Measurements from ENCODE around the gene LRRC72.
"Not testable (repeated sequence)": the region's sequence is repeated elsewhere in the genome, so short reads cannot be mapped to it uniquely, and the experiment has no call there.

Gene LRRC72

GRCh38 chr7:16519985-16520384, 6.6 kb upstream of the LRRC72 start:
- H3K9me3 ChIP-seq (ENCODE audit: control insufficient read depth in 5 of 5, low read length in 5 of 5); H3K27me3 ChIP-seq (ENCODE audit: control insufficient read depth in 5 of 5, insufficient read depth in 4 of 5, low read length in 5 of 5); H3K36me3 ChIP-seq (ENCODE audit: control insufficient read depth in 5 of 5, insufficient read depth in 5 of 5, low read length in 5 of 5); H3K27ac ChIP-seq (ENCODE audit: low read depth, low read length); H3K4me3 ChIP-seq (ENCODE audit: low read depth in 1 of 5, low read length in 5 of 5); H3K4me1 ChIP-seq (ENCODE audit: control insufficient read depth in 5 of 5, insufficient read depth in 5 of 5, low read length in 5 of 5); H3K9ac ChIP-seq (ENCODE audit: low read length in 5 of 5): not testable (repeated sequence)

GRCh38 chr7:16524332-16524731, 2.3 kb upstream of the LRRC72 start:
- no peak overlapping the region for H3K4me3 ChIP-seq (ENCODE audit: low read depth in 1 of 5, low read length in 5 of 5)
- H3K27me3 ChIP-seq (ENCODE audit: control insufficient read depth in 5 of 5, insufficient read depth in 4 of 5, low read length in 5 of 5) = no peaks in the 10 kb centered on the region
- H3K9me3 ChIP-seq (ENCODE audit: control insufficient read depth in 5 of 5, low read length in 5 of 5) = no peaks in the 10 kb centered on the region
- no peak overlapping the region for H3K9ac ChIP-seq (ENCODE audit: low read length in 5 of 5)
- no peaks in the 10 kb centered on the region for H3K4me1 ChIP-seq (ENCODE audit: control insufficient read depth in 5 of 5, insufficient read depth in 5 of 5, low read length in 5 of 5)
- H3K27ac ChIP-seq (ENCODE audit: low read depth, low read length) = no peak overlapping the region
- no peaks in the 10 kb centered on the region for H3K36me3 ChIP-seq (ENCODE audit: control insufficient read depth in 5 of 5, insufficient read depth in 5 of 5, low read length in 5 of 5)

- Histone ChIP-seq H3K27me3 (ENCODE audit: control insufficient read depth in 5 of 5, insufficient read depth in 4 of 5, low read length in 5 of 5) (no peaks in the 10 kb centered on the region), H3K27ac (ENCODE audit: low read depth, low read length) (no peak overlapping the region), H3K4me1 (ENCODE audit: control insufficient read depth in 5 of 5, insufficient read depth in 5 of 5, low read length in 5 of 5) (no peaks in the 10 kb centered on the region), H3K36me3 (ENCODE audit: control insufficient read depth in 5 of 5, insufficient read depth in 5 of 5, low read length in 5 of 5) (no peaks in the 10 kb centered on the region), H3K4me3 (ENCODE audit: low read depth in 1 of 5, low read length in 5 of 5) (no peak overlapping the region), H3K9ac (ENCODE audit: low read length in 5 of 5) (no peak overlapping the region), H3K9me3 (ENCODE audit: control insufficient read depth in 5 of 5, low read length in 5 of 5) (no peaks in the 10 kb centered on the region)
These were observed 1.9 kb downstream of the LRRC72 start for GRCh38 chr7:16528520-16528919.

- Histone ChIP-seq H3K27me3 (ENCODE audit: control insufficient read depth in 5 of 5, insufficient read depth in 4 of 5, low read length in 5 of 5) (no peaks in the 10 kb centered on the region), H3K9me3 (ENCODE audit: control insufficient read depth in 5 of 5, low read length in 5 of 5) (no peaks in the 10 kb centered on the region), H3K4me1 (ENCODE audit: control insufficient read depth in 5 of 5, insufficient read depth in 5 of 5, low read length in 5 of 5) (no peaks in the 10 kb centered on the region)
These were observed 3.1 kb downstream of the LRRC72 start for GRCh38 chr7:16529697-16530096.

GRCh38 chr7:16531707-16532106, 5.1 kb downstream of the LRRC72 start:
- no peak overlapping the region for H3K27ac ChIP-seq (ENCODE audit: low read depth, low read length)
- H3K4me3 ChIP-seq (ENCODE audit: low read depth in 1 of 5, low read length in 5 of 5) = no peak overlapping the region
- no peaks in the 10 kb centered on the region for H3K9me3 ChIP-seq (ENCODE audit: control insufficient read depth in 5 of 5, low read length in 5 of 5)
- no peaks in the 10 kb centered on the region for H3K4me1 ChIP-seq (ENCODE audit: control insufficient read depth in 5 of 5, insufficient read depth in 5 of 5, low read length in 5 of 5)
- H3K9ac ChIP-seq (ENCODE audit: low read length in 5 of 5) = no peak overlapping the region
- no peaks in the 10 kb centered on the region for H3K27me3 ChIP-seq (ENCODE audit: control insufficient read depth in 5 of 5, insufficient read depth in 4 of 5, low read length in 5 of 5)
- H3K36me3 ChIP-seq (ENCODE audit: control insufficient read depth in 5 of 5, insufficient read depth in 5 of 5, low read length in 5 of 5) = no peaks in the 10 kb centered on the region

More at GRCh38 chr7:16529697-16530096, 3.1 kb downstream of the LRRC72 start:
- Histone ChIP-seq H3K9ac (ENCODE audit: low read length in 5 of 5) (no peak overlapping the region), H3K4me3 (ENCODE audit: low read depth in 1 of 5, low read length in 5 of 5) (no peak overlapping the region), H3K36me3 (ENCODE audit: control insufficient read depth in 5 of 5, insufficient read depth in 5 of 5, low read length in 5 of 5) (no peaks in the 10 kb centered on the region), H3K27ac (ENCODE audit: low read depth, low read length) (no peak overlapping the region)

GRCh38 chr7:16532272-16532671, 5.6 kb downstream of the LRRC72 start:
- no peak overlapping the region for H3K4me3 ChIP-seq (ENCODE audit: low read depth in 1 of 5, low read length in 5 of 5)
- no peaks in the 10 kb centered on the region for H3K4me1 ChIP-seq (ENCODE audit: control insufficient read depth in 5 of 5, insufficient read depth in 5 of 5, low read length in 5 of 5)
- H3K27ac ChIP-seq (ENCODE audit: low read depth, low read length) = no peak overlapping the region
- H3K9ac ChIP-seq (ENCODE audit: low read length in 5 of 5) = no peak overlapping the region
- H3K27me3 ChIP-seq (ENCODE audit: control insufficient read depth in 5 of 5, insufficient read depth in 4 of 5, low read length in 5 of 5) = no peaks in the 10 kb centered on the region
- no peaks in the 10 kb centered on the region for H3K36me3 ChIP-seq (ENCODE audit: control insufficient read depth in 5 of 5, insufficient read depth in 5 of 5, low read length in 5 of 5)
- H3K9me3 ChIP-seq (ENCODE audit: control insufficient read depth in 5 of 5, low read length in 5 of 5) = no peaks in the 10 kb centered on the region

- Histone ChIP-seq H3K4me3 (ENCODE audit: low read depth in 1 of 5, low read length in 5 of 5) (no peak overlapping the region), H3K9me3 (ENCODE audit: control insufficient read depth in 5 of 5, low read length in 5 of 5) (no peaks in the 10 kb centered on the region), H3K9ac (ENCODE audit: low read length in 5 of 5) (no peak overlapping the region)
These were observed 8.9 kb downstream of the LRRC72 start for GRCh38 chr7:16535500-16535899.

GRCh38 chr7:16540559-16540958, 13.9 kb downstream of the LRRC72 start:
- not testable (repeated sequence) for H3K36me3 ChIP-seq (ENCODE audit: control insufficient read depth in 5 of 5, insufficient read depth in 5 of 5, low read length in 5 of 5); H3K9me3 ChIP-seq (ENCODE audit: control insufficient read depth in 5 of 5, low read length in 5 of 5); H3K9ac ChIP-seq (ENCODE audit: low read length in 5 of 5); H3K27ac ChIP-seq (ENCODE audit: low read depth, low read length); H3K4me1 ChIP-seq (ENCODE audit: control insufficient read depth in 5 of 5, insufficient read depth in 5 of 5, low read length in 5 of 5); H3K27me3 ChIP-seq (ENCODE audit: control insufficient read depth in 5 of 5, insufficient read depth in 4 of 5, low read length in 5 of 5); H3K4me3 ChIP-seq (ENCODE audit: low read depth in 1 of 5, low read length in 5 of 5)

More at GRCh38 chr7:16535500-16535899, 8.9 kb downstream of the LRRC72 start:
- Histone ChIP-seq H3K4me1 (ENCODE audit: control insufficient read depth in 5 of 5, insufficient read depth in 5 of 5, low read length in 5 of 5) (no peaks in the 10 kb centered on the region), H3K36me3 (ENCODE audit: control insufficient read depth in 5 of 5, insufficient read depth in 5 of 5, low read length in 5 of 5) (no peaks in the 10 kb centered on the region), H3K27ac (ENCODE audit: low read depth, low read length) (no peak overlapping the region), H3K27me3 (ENCODE audit: control insufficient read depth in 5 of 5, insufficient read depth in 4 of 5, low read length in 5 of 5) (no peaks in the 10 kb centered on the region)

GRCh38 chr7:16542401-16542800, 15.8 kb downstream of the LRRC72 start:
- no peaks in the 10 kb centered on the region for H3K9me3 ChIP-seq (ENCODE audit: control insufficient read depth in 5 of 5, low read length in 5 of 5)
- no peak overlapping the region for H3K4me3 ChIP-seq (ENCODE audit: low read depth in 1 of 5, low read length in 5 of 5)
- no peak overlapping the region for H3K9ac ChIP-seq (ENCODE audit: low read length in 5 of 5)
- no peaks in the 10 kb centered on the region for H3K4me1 ChIP-seq (ENCODE audit: control insufficient read depth in 5 of 5, insufficient read depth in 5 of 5, low read length in 5 of 5)
- H3K27ac ChIP-seq (ENCODE audit: low read depth, low read length) = no peak overlapping the region
- no peaks in the 10 kb centered on the region for H3K27me3 ChIP-seq (ENCODE audit: control insufficient read depth in 5 of 5, insufficient read depth in 4 of 5, low read length in 5 of 5)
- no peaks in the 10 kb centered on the region for H3K36me3 ChIP-seq (ENCODE audit: control insufficient read depth in 5 of 5, insufficient read depth in 5 of 5, low read length in 5 of 5)

GRCh38 chr7:16543456-16543855, 16.8 kb downstream of the LRRC72 start:
- no peak overlapping the region for H3K9ac ChIP-seq (ENCODE audit: low read length in 5 of 5)
- H3K9me3 ChIP-seq (ENCODE audit: control insufficient read depth in 5 of 5, low read length in 5 of 5) = no peaks in the 10 kb centered on the region
- H3K27ac ChIP-seq (ENCODE audit: low read depth, low read length) = no peak overlapping the region
- no peaks in the 10 kb centered on the region for H3K36me3 ChIP-seq (ENCODE audit: control insufficient read depth in 5 of 5, insufficient read depth in 5 of 5, low read length in 5 of 5)
- no peaks in the 10 kb centered on the region for H3K4me1 ChIP-seq (ENCODE audit: control insufficient read depth in 5 of 5, insufficient read depth in 5 of 5, low read length in 5 of 5)
- no peak overlapping the region for H3K4me3 ChIP-seq (ENCODE audit: low read depth in 1 of 5, low read length in 5 of 5)
- H3K27me3 ChIP-seq (ENCODE audit: control insufficient read depth in 5 of 5, insufficient read depth in 4 of 5, low read length in 5 of 5) = no peaks in the 10 kb centered on the region

GRCh38 chr7:16546921-16547505, 20.4 kb downstream of the LRRC72 start:
- H3K9me3 ChIP-seq (ENCODE audit: control insufficient read depth in 5 of 5, low read length in 5 of 5) = no peaks in the 10 kb centered on the region
- H3K36me3 ChIP-seq (ENCODE audit: control insufficient read depth in 5 of 5, insufficient read depth in 5 of 5, low read length in 5 of 5) = no peaks in the 10 kb centered on the region
- no peaks in the 10 kb centered on the region for H3K4me1 ChIP-seq (ENCODE audit: control insufficient read depth in 5 of 5, insufficient read depth in 5 of 5, low read length in 5 of 5)
- no peak overlapping the region for H3K9ac ChIP-seq (ENCODE audit: low read length in 5 of 5)
- H3K4me3 ChIP-seq (ENCODE audit: low read depth in 1 of 5, low read length in 5 of 5) = no peak overlapping the region
- H3K27ac ChIP-seq (ENCODE audit: low read depth, low read length) = no peak overlapping the region
- H3K27me3 ChIP-seq (ENCODE audit: control insufficient read depth in 5 of 5, insufficient read depth in 4 of 5, low read length in 5 of 5) = no peaks in the 10 kb centered on the region
